ENCODE results near the gene SYNGAP1.

- TF ChIP-seq CTCF (IDR thresholded peaks at IDR 0.05; ENCODE audit: borderline replicate concordance, extremely low read depth, low read length, poor library complexity, severe bottlenecking) (peak; percentile 58), EZH2 (IDR thresholded peaks at IDR 0.05; ENCODE audit: borderline replicate concordance, low read depth, low read length, severe bottlenecking) (no peak)
Measured at GRCh38 chr6:33417903-33418689, 1.8 kb upstream of the SYNGAP1 start, which contains the start of gene CUTA.

Data from DND-41 (cell line).